B cell (primary cell): ENCODE measurements around the gene IFNE. TPM values are rescaled to one million over a fixed set of nuclear protein-coding genes. Genes with fewer than 3 reads are reported as not detected.

Experiments used
- ATAC-seq: fragments of 200-7000 bp; cut with Tn5 transposase; one replicate; pipeline ENCODE4 v1.10.0; 2021; ENCODE audit warnings: low read depth, mild to moderate bottlenecking, moderate number of reproducible peaks, moderate library complexity
- CTCF ChIA-PET: fragments of 350-600 bp; sonication (Branson Sonifier 250); formaldehyde crosslinking; loops from one replicate; lab custom pipeline; 2021; ENCODE audit warnings: antibody characterized with exemption, inconsistent platforms; lab: Charles Lee
- POLR2A ChIA-PET: fragments of 350-600 bp; sonication (Branson Sonifier 250); formaldehyde crosslinking; loops from one replicate; lab custom pipeline; 2021; ENCODE audit warnings: antibody characterized with exemption; lab: Charles Lee
- DNase-seq: peaks from one replicate; pipeline ENCODE4 v3.0.0; 2013
- H2AFZ ChIP-seq: 2 replicates; pipeline ENCODE4 v1.6.1; 2012; ENCODE audit warnings: mild to moderate bottlenecking, low read depth, low read length; ENCODE audit not compliant: insufficient read depth, poor library complexity, severe bottlenecking
- H3K27ac ChIP-seq, 2 donors: 1 replicate in 1 of 2; 2 replicates in 1 of 2; pipeline ENCODE4 v1.5.1; 2012 to 2013; ENCODE audit warnings: low read length in 2 of 2, mild to moderate bottlenecking in 2 of 2, moderate library complexity in 1 of 2
- H3K27me3 ChIP-seq, 4 experiments: fragments of 200-600 bp in 1 of 4; sonication (generic) in 1 of 4; replicated peaks in 1 of 4; 1 replicate in 2 of 4; 2 replicates in 2 of 4; pipeline versions ENCODE4 v1.6.1 to v1.7.0; 2013 to 2016; ENCODE audit warnings: low read length in 3 of 4, mild to moderate bottlenecking in 2 of 4, mixed read lengths in 1 of 4, moderate library complexity in 1 of 4; ENCODE audit not compliant: insufficient read depth in 4 of 4, control insufficient read depth in 3 of 4; ENCODE audit errors: control extremely low read depth in 1 of 4
- H3K36me3 ChIP-seq, 2 experiments: replicated peaks in 1 of 2; 1 replicate in 1 of 2; 2 replicates in 1 of 2; pipeline versions ENCODE4 v1.6.1 to v1.7.1; 2013; ENCODE audit warnings: low read length in 1 of 2; ENCODE audit not compliant: insufficient read depth in 2 of 2, control insufficient read depth in 1 of 2; ENCODE audit errors: control extremely low read depth in 1 of 2, extremely low read depth in 1 of 2
- H3K4me1 ChIP-seq, 2 donors: fragments of 200-600 bp in 1 of 2; sonication (generic) in 1 of 2; 1 replicate in 1 of 2; 2 replicates in 1 of 2; pipeline versions ENCODE4 v1.5.1 to v1.6.1; 2013 to 2017; ENCODE audit warnings: low read length in 2 of 2; ENCODE audit not compliant: control insufficient read depth in 2 of 2, insufficient read depth in 2 of 2
- H3K4me2 ChIP-seq: replicated peaks from 2 replicates; pipeline ENCODE3; 2012; ENCODE audit warnings: mild to moderate bottlenecking, low read depth, low read length; ENCODE audit not compliant: poor library complexity, severe bottlenecking
- H3K4me3 ChIP-seq, 5 experiments: fragments of 200-600 bp in 1 of 5; sonication (generic) in 1 of 5; 1 replicate in 3 of 5; 2 replicates in 2 of 5; pipeline versions ENCODE4 v1.5.1 to v1.7.0; 2011 to 2016; ENCODE audit warnings: low read length in 4 of 5, mild to moderate bottlenecking in 4 of 5, low read depth in 2 of 5, control low read depth in 1 of 5, moderate library complexity in 1 of 5; ENCODE audit not compliant: insufficient read depth in 1 of 5; ENCODE audit errors: control extremely low read depth in 1 of 5, extremely low read depth in 1 of 5
- H3K79me2 ChIP-seq: fragments of 200-600 bp; sonication (generic); one replicate; pipeline ENCODE4 v1.6.0; 2016; ENCODE audit warnings: low read length; ENCODE audit not compliant: control insufficient read depth, insufficient read depth
- H3K9ac ChIP-seq: fragments of 200-600 bp; sonication (generic); 2 replicates; pipeline ENCODE4 v1.6.1; 2017; ENCODE audit warnings: mild to moderate bottlenecking, low read length, moderate library complexity
- H3K9me3 ChIP-seq, 3 donors: one replicate each; pipeline versions ENCODE4 v1.6.1 to v1.7.1; 2013; ENCODE audit warnings: low read length in 2 of 3; ENCODE audit not compliant: control insufficient read depth in 2 of 3, insufficient read depth in 1 of 3; ENCODE audit errors: control extremely low read depth in 1 of 3
- H4K20me1 ChIP-seq: 2 replicates; pipeline ENCODE4 v1.6.0; 2012; ENCODE audit warnings: mild to moderate bottlenecking, low read length; ENCODE audit not compliant: insufficient read depth, control insufficient read depth, poor library complexity, severe bottlenecking
- H3K27ac Mint-ChIP-seq: one replicate; pipeline ENCODE4 v1.8.0; 2021; ENCODE audit warnings: mixed read lengths
- H3K27me3 Mint-ChIP-seq: one replicate; pipeline ENCODE4 v1.8.0; 2021; ENCODE audit warnings: mixed read lengths
- H3K4me1 Mint-ChIP-seq: one replicate; pipeline ENCODE4 v1.8.0; 2021; ENCODE audit warnings: mixed read lengths
- H3K4me3 Mint-ChIP-seq: one replicate; pipeline ENCODE4 v1.8.0; 2021; ENCODE audit warnings: mixed read lengths
- H3K9me3 Mint-ChIP-seq: one replicate; pipeline ENCODE4 v1.8.0; 2022; ENCODE audit warnings: mixed read lengths; ENCODE audit not compliant: insufficient read depth
- EZH2 ChIP-seq: IDR thresholded peaks from 2 replicates; pipeline ENCODE4 v1.6.1; 2012; ENCODE audit warnings: borderline replicate concordance, low read depth, mild to moderate bottlenecking, moderate library complexity, low read length; ENCODE audit not compliant: insufficient read depth, poor library complexity, severe bottlenecking
- WGBS: methylation state at CpG from one replicate; pipeline ENCODE4 v1.1.5; 2013; ENCODE audit warnings: missing lambda C conversion rate; ENCODE audit not compliant: insufficient coverage; 5-methylcytosine and 5-hydroxymethylcytosine counted together
- intact Hi-C: fragments of 100-400 bp; cut with micrococcal nuclease; formaldehyde crosslinking; loops from one replicate; pipeline ENCODE4 v1.10.0; 2022
- polyA plus RNA-seq: library from polyadenylated mRNA; depleted of rRNA; stranded (reverse); fragments of >200 nt; gene quantifications from 2 replicates; pipeline ENCODE4 v1.2.3, GENCODE V29; 2012
- total RNA-seq, 2 donors: library from RNA; stranded (reverse); fragments of 120-200 nt in 1 of 2; gene quantifications; 1 replicate in 1 of 2; 2 replicates in 1 of 2; pipeline versions ENCODE4 v1.2.3 to v1.2.4, GENCODE V29; 2013 to 2022
- TF ChIP-seq, protein P1 (sequence below): fragments of 200-600 bp; IDR thresholded peaks from one replicate; pipeline ENCODE4 v1.8.0; 2022; ENCODE audit warnings: antibody characterized with exemption, mild to moderate bottlenecking

IFNE gene
- total and polyA plus RNA-seq, 2 donors (not counting 1 experiment from before 2014, with no cell fraction given) = not detected

DNA sequence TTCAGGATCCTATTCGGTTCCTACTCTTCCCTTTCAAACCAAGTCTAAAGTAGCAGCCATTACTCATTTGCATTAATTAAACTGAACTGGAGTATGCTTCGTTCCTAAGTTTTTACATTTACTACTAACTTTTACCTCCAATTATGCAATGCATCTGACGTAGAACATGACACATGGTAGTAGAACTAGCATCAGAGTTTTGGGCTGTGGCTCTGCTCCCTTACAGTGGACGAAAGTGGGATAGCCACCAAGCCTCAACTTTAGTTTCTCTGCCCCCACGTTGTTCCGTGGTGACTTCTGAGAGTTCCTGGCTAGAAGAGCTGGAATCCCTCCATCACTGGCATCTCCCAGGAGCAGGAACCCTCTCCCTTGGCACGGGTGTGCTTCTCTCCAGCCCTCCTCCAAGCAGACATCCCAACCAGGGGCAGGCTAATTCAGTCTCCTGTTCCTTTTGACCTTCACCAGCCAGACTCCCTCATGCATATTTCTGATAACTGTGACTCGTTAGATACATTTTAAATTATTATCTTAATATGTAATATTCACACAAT, 2.9 kb downstream of the IFNE start:
- Mint-ChIP-seq H3K9me3 (peaks cover 2% of the 10 kb centered on the region), H3K27ac (no peak overlapping the region), H3K4me1 (peaks cover 6% of the 10 kb centered on the region), H3K27me3 (peaks cover 17% of the 10 kb centered on the region), H3K4me3 (no peak overlapping the region)
- ChIA-PET POLR2A (no interaction called here), CTCF (no interaction called here)
- H4K20me1 ChIP-seq = no peaks in the 10 kb centered on the region
- ATAC-seq = no peak
- H3K4me1 ChIP-seq = peaks cover 5 to 8% of the 10 kb centered on the region in 2 donors
- no peak overlapping the region for H3K4me3 ChIP-seq
- no peak overlapping the region for H2AFZ ChIP-seq
- H3K9me3 ChIP-seq = no peaks in the 10 kb centered on the region
- intact Hi-C loops = no loop called here
- 84% methylated on average over 7 of the region's 8 CpGs for WGBS
- H3K36me3 ChIP-seq = no peaks in the 10 kb centered on the region
- H3K27ac ChIP-seq = no peak overlapping the region
- H3K9ac ChIP-seq = no peak overlapping the region
- DNase-seq = no peak
- no peaks in the 10 kb centered on the region for H3K79me2 ChIP-seq
- TF ChIP-seq, protein P1, sequence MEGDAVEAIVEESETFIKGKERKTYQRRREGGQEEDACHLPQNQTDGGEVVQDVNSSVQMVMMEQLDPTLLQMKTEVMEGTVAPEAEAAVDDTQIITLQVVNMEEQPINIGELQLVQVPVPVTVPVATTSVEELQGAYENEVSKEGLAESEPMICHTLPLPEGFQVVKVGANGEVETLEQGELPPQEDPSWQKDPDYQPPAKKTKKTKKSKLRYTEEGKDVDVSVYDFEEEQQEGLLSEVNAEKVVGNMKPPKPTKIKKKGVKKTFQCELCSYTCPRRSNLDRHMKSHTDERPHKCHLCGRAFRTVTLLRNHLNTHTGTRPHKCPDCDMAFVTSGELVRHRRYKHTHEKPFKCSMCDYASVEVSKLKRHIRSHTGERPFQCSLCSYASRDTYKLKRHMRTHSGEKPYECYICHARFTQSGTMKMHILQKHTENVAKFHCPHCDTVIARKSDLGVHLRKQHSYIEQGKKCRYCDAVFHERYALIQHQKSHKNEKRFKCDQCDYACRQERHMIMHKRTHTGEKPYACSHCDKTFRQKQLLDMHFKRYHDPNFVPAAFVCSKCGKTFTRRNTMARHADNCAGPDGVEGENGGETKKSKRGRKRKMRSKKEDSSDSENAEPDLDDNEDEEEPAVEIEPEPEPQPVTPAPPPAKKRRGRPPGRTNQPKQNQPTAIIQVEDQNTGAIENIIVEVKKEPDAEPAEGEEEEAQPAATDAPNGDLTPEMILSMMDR = no peak
- no peak for TF ChIP-seq EZH2
- H3K4me2 ChIP-seq = no peak overlapping the region
- peaks cover 0 to 5% (median 0%) of the 10 kb centered on the region in 4 experiments for H3K27me3 ChIP-seq

DNA sequence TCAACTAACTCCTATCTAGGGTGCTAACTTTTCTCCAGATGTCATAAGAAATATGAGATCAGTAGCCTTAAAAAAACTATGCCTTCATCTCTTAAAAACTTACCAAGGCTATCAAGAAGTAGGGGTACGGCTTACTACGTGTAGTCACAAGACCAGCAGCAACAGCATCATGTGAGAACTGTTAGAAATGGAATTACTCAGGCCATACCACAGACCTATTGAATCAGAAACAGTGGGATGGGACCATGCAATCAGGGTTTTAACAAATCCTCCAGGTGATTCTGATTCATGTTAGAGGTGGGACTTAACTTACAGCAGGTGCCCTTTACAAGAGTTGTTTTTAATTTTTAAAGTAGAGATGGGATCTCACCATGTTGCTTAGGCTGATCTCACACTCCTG, 4.6 kb downstream of the IFNE start:
- H4K20me1 ChIP-seq = no peaks in the 10 kb centered on the region
- H3K36me3 ChIP-seq = no peaks in the 10 kb centered on the region
- no peak overlapping the region for H3K4me3 Mint-ChIP-seq
- no peak overlapping the region for H3K4me2 ChIP-seq
- no peaks in the 10 kb centered on the region for H3K9me3 ChIP-seq
- no peaks in the 10 kb centered on the region for H3K9me3 Mint-ChIP-seq
- H3K4me1 ChIP-seq = peaks cover 5 to 8% of the 10 kb centered on the region in 2 donors
- no peak overlapping the region for H3K9ac ChIP-seq
- CTCF ChIA-PET = no interaction called here
- 88% methylated on average over 2 of the region's 2 CpGs for WGBS
- H3K27ac ChIP-seq = no peak overlapping the region
- no peak overlapping the region for H3K4me3 ChIP-seq
- POLR2A ChIA-PET = no interaction called here
- ATAC-seq (no peak), DNase-seq (no peak)
- intact Hi-C loops = no loop called here
- H3K27ac Mint-ChIP-seq = no peak overlapping the region
- no peaks in the 10 kb centered on the region for H3K79me2 ChIP-seq
- H2AFZ ChIP-seq = no peak overlapping the region
- peaks cover 0 to 6% (median 0%) of the 10 kb centered on the region in 4 experiments for H3K27me3 ChIP-seq
- TF ChIP-seq, protein P1 = no peak
- no peak for TF ChIP-seq EZH2
- H3K4me1 Mint-ChIP-seq = peaks cover 6% of the 10 kb centered on the region
- peaks cover 25% of the 10 kb centered on the region for H3K27me3 Mint-ChIP-seq
